NCI-H2227 (cell line): ENCODE results near the gene ZCWPW1.
A peak's percentile ranks its signal among the peaks of the same experiment; 100 is the strongest.

Experiments
- DNase-seq: peaks from one replicate; lab custom pipeline; 2025; ENCODE audit not compliant: unreplicated experiment; lab: John Stamatoyannopoulos, UW

ZCWPW1 gene

GRCh38 chr7:100432621-100433275 is 4.2 kb upstream of the ZCWPW1 start:
- no peak for DNase-seq

GRCh38 chr7:100432053-100432452 is 3.5 kb upstream of the ZCWPW1 start:
- no peak for DNase-seq

DNA sequence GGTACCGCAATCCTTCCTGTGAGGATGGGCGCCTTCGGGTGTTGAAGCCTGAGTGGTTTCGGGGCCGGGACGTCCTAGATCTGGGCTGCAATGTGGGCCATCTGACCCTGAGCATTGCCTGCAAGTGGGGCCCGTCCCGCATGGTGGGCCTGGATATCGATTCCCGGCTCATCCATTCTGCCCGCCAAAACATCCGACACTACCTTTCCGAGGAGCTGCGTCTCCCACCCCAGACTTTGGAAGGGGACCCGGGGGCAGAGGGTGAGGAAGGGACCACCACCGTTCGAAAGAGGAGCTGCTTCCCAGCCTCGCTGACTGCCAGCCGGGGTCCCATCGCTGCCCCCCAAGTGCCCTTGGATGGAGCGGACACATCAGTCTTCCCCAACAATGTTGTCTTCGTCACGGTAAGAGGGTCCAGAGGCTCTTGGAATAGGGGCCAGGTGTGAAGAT is 2.8 kb upstream of the ZCWPW1 start:
- no peak for DNase-seq

DNA sequence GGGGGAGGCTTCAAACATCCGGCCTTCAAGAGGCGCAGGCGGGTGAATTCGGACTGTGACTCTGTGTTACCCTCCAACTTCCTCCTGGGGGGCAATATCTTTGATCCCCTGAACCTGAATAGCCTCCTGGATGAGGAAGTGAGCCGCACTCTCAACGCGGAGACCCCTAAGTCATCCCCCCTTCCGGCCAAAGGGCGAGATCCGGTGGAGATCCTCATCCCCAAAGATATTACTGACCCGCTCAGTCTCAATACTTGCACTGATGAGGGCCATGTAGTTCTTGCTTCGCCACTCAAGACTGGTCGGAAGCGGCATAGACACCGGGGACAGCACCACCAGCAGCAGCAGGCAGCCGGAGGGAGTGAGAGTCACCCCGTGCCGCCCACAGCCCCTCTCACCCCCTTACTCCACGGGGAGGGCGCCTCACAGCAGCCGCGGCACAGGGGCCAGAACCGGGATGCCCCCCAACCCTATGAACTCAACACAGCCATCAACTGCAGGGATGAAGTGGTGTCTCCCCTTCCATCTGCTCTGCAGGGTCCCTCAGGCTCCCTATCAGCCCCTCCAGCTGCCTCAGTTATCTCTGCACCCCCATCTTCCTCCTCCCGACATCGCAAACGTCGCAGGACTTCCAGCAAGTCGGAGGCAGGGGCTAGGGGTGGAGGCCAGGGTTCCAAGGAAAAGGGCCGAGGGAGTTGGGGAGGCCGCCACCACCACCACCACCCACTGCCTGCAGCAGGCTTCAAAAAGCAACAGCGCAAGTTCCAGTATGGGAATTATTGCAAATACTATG is 2.2 kb upstream of the ZCWPW1 start:
- peak; percentile 61 for DNase-seq

GRCh38 chr7:100429637-100430492 is 1.4 kb upstream of the ZCWPW1 start, which contains the start of gene MEPCE:
Gene MEPCE (plus strand): TSS chr7:100429831. CDS start chr7:100430019, 188 bp downstream.
- peak; percentile 99 for DNase-seq

- DNase-seq: peak; percentile 100
These were observed 599 bp upstream of the ZCWPW1 start for GRCh38 chr7:100428967-100429636.

- DNase-seq: no peak
These were observed 723 bp downstream of the ZCWPW1 start for GRCh38 chr7:100427762-100428198.

- DNase-seq: no peak
These were observed 2.0 kb downstream of the ZCWPW1 start for GRCh38 chr7:100426516-100426915.

DNA sequence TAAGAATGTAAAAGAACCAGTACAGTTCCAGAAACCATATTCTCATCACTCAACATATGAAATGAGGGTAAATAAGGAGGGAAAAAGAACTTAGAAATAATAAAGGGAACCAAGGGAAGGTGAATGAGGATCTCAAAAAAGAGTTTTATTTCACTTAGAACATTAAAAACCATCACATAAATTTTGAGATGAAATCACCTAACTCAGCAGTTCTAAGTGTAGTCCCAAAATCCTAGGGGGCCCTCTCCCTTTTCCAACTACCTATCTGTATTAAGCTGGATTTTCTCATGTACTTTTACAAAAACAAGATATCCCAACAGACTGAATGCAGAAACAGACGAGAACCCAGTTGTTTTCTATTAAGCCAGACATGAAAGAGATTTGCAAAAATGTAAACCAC is 3.2 kb downstream of the ZCWPW1 start:
- DNase-seq: no peak

DNA sequence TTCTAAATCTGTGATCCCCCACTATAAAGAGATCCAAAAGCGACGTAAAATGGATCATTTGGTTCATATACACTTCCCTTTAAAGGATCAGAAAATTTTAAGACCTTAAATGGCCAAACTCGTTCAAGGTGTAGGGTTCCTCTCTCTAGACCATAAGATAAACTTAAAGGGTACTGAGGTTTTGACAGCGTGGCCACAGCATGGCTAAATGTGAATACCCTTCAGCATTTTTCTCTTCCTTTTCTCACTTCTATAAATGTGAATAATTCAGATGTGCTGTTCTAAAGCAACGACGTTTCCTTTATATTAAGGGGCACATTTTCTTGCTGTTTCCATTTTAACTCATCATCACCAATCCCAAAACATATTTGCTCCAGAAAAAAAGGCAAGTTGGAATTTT is 5.2 kb downstream of the ZCWPW1 start:
- no peak for DNase-seq

DNA sequence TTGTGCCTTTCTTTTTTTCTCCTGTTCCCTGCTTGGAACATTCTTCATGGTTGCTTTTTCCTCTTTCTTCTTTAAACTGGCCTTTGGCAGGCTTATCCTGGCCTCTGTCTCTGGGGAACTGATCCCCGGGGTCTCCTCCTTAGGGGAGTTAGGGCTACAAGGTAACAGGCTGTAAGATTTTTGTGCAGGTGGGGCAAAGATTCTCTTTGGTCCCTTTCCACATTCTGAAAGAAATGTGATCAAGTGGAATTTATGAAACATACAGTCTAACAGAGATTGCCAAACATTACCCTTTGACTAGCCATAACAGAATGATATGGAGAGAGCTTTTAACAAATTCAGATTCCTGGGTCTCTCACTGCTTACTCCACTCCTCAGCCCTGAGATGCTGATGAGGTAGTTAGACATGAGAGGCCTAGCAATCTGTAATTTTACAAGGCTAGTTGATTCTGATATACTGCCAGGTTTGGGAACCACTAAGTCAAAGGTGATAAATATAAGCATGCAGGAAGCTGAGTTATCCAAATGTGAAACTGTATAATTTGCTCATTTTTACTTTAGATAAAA is 8.8 kb downstream of the ZCWPW1 start:
- no peak for DNase-seq

DNA sequence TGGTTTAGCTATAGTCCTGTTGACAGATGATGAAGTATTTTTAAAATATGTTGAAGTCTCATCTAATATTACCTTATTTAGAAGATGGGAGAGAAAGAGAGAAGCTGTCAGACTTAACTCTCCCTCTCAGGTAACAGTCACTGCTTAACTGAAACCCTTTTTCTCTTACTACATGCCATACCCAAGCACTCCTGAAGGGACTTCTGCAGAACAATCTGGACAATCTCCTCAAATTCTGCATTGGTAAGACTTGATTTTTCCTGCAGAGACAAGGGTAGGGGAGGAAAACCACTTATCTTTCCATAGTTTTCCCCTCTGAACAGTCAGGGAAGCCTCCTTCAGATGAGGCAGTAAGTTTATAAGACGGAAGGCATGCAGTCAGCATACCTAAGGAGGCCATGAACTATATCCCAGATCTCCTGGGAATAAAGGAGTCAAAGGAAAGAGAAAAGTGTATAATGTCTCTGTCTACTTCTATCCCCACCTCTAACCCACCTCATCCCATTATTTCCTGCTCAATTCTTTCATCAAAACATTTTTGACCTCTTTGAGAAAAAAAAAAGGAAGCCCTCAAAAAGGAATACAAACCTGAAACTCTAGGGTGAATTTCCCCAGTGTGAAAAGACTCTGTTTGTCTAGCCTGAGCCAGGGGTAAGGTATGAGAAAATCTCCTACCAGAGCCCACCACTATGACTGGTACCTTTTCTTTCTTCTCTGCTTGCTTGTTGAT is 9.4 kb downstream of the ZCWPW1 start:
- DNase-seq: no peak

- DNase-seq: no peak
These were observed 13.1 kb downstream of the ZCWPW1 start for GRCh38 chr7:100415448-100415847.

DNA sequence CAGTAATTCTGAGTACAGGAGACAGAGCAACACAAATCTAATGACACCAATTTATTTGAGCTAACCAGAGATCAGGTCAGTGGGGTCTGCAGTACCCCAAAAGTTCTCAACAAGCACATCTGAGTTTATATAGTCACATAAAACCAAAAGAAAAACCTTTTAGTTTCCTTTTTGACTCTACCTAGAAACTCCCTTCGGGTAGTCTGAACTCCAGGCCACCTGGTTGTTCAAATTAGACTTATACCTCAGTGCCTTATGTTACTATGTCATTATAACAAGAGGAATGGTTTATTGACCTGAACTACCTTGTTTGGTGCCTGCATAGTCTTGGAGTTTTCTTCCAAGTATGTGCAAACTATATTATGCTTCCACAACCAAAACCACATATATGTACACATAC is 14.6 kb downstream of the ZCWPW1 start:
- no peak for DNase-seq

GRCh38 chr7:100413346-100413745 is 15.2 kb downstream of the ZCWPW1 start:
- no peak for DNase-seq

- no peak for DNase-seq
These were observed 17.4 kb downstream of the ZCWPW1 start for GRCh38 chr7:100411101-100411500.

- DNase-seq: peak; percentile 75
These were observed 21.0 kb downstream of the ZCWPW1 start for GRCh38 chr7:100407285-100408180.

DNA sequence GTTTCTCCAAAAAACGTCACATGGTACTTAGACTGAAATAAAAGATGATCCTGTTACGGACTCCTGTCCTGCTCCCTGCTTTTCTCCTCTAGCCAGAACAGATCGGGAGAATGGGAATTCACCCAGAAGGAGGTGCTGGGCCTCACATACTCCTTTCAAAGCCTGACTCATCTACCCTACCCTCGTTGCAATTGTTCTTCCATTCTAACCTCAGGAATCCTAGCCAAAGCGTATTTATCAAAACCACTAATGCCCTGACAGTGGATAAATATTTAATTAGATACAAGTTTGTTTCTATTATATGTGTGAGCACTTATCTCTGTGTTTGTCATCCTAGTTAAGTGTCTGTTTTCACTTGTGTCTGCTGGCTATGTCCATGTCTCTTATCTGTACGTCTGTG is 21.7 kb downstream of the ZCWPW1 start:
- no peak for DNase-seq

DNA sequence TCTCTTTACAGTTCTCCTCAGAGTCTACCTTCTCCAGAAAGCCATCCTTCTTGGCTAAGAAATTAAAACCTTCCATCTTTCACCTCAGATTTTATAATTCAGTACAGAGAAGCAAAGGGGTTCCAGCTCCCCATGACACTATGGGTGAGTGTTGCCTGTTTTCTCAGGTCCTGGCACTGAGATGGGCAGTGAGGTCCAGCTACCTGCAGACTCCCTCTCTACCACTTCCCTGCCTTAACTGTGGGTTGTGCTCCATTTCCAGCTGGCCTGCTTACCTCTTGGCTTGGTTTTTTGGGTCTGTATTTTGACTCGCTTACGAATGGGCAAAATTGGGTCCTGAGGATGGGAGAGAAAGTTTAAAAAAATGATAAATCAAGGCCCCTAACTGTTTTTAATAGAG is 26.3 kb downstream of the ZCWPW1 start:
- DNase-seq: no peak
